GM21447 (cell line): ENCODE results near the gene UBE2U.
"Not testable (repeated sequence)": the region's sequence is repeated elsewhere in the genome, so short reads cannot be mapped to it uniquely, and the experiment has no call there.

Source experiments
- ATAC-seq: cut with Tn5 transposase; IDR thresholded peaks from one replicate; pipeline ENCODE4 v1.9.1; 2021; ENCODE audit not compliant: unreplicated experiment

The UBE2U gene

DNA sequence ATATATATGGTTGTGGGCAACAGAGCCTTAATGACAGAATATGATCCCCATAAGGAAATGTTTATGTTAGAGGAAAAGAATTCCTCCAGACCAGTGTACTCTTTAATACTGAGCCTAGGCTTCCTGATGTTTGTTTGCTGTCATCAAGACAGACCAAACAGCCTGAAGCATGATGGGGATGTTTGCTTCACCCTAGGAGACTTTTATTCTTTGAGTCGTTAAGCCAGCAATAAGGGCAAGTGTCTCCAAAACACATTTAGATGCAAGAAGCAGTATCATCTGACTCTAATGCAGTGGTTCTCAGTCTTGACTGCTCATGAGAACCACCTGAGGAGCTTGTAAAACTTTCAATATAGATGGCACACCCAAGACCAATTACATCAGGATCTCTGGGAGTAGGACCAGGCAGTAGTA lies 33.1 kb downstream of the UBE2U start:
- ATAC-seq: no peak

DNA sequence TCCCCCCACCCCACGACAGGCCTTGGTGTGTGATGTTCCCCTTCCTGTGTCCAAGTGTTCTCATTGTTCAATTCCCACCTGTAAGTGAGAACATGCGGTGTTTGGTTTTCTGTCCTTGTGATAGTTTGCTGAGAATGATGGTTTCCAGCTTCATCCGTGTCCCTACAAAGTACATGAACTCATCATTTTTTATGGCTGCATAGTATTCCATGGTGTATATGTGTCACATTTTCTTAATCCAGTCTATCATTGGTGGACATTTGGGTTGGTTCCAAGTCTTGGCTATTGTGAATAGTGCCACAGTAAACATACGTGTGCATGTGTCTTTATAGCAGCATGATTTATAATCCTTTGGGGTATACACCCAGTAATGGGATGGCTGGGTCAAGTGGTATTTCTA lies 36.1 kb downstream of the UBE2U start:
- not testable (repeated sequence) for ATAC-seq

DNA sequence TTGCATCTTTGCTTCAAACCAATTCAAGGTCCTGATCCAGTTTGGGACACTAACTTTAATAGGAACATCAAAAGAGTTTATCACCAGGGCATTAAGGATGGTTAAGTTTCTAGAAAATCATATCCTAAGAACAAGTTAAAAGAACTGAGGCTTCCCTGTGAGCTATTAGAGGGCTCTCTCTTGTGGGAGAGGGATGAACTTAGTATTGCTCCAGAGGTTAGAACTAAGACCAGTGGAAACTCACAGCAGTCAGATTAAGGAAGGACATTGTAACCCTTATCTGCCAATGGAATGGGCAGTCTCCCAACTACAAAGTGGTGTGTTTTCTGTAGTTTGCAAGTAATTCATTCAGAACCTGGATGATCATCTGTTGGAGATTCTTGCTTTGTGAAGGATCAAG lies 36.8 kb downstream of the UBE2U start:
- ATAC-seq: no peak

DNA sequence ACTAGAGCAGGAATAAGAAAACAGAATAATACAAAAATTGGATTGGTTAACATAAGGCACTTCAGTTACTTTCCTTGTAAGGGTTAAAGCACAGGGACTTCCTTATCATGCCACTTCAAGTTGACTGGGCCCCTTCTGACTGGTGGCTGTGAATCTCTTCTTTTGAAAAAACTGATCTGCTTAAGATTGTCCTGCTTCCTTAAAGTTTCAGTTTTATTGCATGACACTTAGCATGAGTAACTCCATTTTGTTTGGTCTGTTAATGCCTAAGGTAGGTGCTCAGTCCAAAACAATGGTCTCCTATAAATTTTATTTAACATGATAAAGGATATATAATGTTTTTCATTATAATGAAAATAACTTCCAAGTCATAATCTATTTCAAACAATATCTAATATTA lies 37.6 kb downstream of the UBE2U start:
- ATAC-seq: no peak

DNA sequence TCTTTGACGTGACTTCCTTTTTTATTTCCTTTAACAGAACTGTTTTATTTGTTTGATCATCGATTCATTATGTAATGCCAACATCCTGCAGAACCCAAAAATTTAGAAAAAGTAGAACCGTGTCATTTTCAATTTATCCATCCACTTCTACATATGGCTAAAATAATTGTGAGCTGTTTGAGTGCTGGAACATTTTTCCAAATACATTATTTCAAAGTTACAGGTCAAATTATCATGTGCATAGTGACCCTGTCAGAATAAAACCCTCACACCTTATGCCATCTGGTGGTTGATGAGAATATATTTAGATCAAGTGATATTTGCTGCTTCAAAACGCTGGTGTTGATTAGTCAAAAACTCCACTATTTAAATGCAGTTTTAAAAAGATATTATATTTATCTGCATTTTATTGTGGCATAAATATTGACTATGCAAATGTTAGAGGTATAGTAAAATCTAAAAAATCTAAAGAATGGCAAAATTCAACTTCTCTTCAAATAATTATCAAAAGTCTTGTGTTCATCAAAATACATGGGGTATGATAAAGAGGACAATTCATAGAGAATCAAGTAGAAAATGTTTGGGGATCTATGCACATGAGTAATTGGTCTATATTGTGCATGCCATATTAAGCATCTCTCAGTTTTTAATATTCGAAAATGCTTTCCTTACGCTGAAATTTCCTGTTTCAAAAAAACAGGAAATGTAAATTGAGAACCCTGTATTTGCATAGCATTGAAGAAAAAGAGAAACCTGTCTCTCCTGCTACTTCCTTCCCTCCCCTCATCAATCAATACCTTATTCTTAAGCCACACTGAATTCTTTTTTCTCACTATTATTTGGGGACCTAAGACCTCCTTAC lies 39.7 kb downstream of the UBE2U start:
- peak; percentile 59 for ATAC-seq

DNA sequence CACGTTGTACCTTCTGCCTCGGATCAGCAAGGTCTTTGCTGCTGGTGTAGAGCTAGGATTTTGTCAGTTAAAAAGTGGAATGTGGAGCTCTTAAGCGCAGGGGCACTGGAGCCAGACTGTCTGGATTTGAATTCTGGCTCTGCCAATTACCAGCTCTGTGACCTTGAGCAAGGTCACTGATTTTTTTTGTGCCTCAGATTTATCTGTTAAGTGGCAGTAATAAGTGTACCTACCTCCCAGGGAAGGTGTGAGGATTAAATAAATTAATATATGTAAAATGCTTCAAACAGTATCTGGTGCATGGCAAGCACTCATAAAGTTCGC lies 40.3 kb downstream of the UBE2U start:
- no peak for ATAC-seq

DNA sequence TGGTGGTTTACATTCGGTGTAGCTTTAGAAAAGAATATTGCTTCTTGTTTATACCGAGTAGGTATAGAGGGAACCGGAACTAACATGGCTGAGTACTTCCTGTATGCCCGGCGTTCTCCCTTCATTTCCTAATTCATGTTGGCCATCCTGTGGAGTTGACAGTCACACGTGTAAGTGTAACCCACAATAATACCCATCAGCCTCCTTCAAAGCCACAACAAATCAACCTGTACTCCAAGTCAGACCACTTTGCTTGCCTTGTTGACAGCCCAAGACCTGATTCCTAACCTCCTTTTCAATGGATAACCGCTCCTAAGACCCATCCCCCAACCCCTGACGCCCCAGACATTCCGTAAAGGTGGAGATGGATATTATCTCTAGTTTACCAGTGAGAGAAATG lies 42.1 kb downstream of the UBE2U start:
- ATAC-seq: no peak

DNA sequence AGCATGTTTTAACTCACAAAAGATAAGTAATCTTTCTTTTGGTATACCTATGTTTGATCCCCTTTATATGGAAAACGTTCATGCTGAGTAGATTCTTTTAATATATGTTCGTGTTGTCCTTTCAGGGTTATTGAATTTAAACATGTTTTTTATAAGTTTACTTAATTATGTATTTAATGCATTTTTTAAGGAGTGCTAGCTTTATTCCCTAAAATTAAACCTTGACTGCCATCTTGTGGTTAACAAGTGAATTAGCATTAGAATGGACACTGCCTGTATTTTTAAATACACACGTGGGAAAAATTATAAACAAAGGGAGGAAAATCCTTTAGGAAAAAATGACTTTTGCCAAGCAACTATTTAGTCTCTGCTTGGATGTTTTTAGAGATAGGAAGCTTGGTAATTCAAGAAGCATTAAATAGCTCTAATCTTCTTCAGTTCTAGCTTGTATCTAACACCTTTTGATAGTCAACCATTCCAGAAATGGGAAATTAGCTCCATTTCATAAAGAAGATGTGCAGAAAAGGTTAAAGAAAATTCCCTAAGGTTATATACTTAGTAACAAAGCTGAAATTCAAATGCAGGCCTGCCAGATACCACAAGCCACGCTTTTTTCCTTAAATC lies 43.0 kb downstream of the UBE2U start:
- no peak for ATAC-seq

DNA sequence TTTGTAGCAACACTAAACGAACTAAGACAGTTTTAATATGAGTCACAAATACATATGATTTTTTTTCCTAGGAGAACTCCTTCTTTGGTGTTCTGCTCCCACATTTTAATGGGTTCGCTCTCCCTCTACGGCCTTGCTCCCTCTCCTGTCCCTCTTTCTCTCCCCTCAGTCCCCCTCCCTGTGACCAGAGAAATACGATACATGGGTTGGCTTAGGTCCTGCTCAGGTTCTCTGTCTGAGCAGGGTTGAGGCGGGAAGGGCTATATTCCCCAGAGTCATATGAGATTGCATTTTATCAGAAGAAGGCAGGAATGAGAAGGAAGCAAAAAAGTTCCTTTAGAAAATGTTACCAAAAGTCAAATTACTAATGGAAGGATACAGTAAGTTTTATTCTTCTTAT lies 44.6 kb downstream of the UBE2U start:
- ATAC-seq: no peak

DNA sequence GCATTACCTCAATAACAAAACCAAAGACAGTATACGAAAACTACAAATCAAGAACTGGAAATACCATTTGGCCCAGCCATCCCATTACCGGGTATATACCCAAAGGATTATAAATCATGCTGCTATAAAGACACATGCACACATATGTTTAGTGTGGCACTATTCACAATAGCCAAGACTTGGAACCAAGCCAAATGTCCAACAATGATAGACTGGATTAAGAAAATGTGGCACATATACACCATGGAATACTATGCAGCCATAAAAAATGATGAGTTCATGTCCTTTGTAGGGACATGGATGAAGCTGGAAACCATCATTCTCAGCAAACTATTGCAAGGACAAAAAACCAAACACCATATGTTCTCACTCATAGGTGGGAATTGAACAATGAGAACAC lies 47.0 kb downstream of the UBE2U start:
- not testable (repeated sequence) for ATAC-seq

DNA sequence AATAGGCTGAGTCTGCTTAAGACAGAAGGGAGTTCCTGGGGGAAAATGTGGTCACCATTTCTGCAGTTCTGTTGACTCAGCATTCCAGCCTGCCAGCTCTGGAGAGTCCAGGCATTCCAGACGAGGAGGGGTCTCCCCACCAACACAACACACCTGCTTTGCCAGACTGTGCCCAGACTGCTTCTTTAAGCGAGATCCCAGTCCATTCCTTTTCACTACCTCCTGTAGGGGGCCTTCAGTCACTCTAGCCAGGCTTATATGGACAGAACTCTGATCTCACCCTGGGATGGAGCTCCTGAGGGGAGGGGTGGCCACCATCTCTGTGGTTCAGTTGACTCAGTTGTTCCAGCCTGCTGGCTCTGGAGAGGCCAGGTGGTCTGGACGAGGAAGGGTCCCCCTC lies 48.5 kb downstream of the UBE2U start:
- no peak for ATAC-seq

DNA sequence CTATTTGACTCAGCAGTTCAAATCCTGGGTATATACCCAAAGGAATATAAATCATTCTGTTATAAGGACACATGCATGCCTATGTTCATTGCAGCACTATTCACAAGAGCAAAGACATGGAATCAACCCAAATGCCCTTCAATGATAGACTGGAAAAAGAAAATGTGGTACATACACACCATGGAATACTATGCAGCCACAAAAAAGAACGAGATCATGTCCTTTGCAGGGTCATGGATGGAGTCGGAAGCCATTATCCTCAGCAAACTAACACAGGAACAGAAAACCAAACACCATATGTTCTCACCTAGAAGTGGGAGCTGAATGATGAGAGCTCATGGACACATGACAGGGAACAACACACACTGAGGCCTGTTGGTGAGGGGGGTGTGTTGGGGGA lies 53.8 kb downstream of the UBE2U start:
- not testable (repeated sequence) for ATAC-seq

DNA sequence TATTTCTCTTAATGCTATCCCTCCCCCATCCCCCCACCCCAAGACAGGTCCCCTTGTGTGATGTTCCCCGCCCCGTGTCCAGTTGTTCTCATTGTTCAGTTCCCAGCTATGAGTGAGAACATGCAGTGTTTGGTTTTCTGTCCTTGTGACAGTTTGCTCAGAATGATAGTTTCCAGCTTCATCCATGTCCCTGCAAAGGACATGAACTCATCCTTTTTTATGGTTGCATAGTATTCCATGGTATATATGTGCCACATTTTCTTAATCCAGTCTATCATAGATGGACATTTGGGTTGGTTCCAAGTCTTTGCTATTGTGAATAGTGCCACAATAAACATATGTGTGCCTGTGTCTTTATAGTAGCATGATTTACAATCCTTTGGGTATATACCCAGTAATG lies 55.0 kb downstream of the UBE2U start:
- not testable (repeated sequence) for ATAC-seq

DNA sequence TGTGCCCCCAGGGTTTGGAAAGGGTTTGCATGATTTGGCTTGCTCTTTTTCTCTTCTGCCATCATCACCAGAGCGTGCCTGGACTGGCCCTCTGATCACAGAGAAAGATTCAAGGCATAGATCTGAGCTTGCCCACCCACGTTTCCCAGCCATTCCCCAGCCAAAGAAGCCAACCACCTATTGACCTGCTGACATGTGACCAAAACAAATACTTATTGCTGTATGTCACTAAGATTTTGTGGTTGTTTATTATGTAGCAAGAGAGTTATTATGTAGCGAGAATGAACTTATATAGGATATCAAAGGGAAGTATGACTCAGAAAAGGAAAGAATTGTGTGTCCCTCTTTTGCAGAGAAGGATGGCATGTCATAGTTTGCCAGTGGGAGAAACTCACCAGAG lies 59.9 kb downstream of the UBE2U start:
- no peak for ATAC-seq

DNA sequence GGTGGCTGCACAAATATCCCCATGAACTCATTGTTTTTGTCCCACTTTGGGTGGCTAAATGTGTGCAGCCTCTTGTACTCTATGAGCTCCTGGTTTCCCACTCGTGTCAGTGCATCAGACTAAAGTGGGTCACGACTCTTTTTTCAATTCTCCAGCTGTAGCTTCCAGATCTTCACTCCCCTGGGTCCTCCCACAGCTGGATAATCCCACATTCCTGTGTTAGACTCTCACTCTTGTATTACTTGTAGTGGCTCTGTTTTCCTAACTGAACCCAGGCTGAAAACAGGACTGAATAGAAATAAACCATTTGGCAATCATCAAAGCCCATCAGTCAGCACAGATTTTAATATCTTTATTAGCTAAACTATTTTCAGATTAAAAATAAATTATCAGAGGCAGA lies 60.4 kb downstream of the UBE2U start:
- no peak for ATAC-seq

DNA sequence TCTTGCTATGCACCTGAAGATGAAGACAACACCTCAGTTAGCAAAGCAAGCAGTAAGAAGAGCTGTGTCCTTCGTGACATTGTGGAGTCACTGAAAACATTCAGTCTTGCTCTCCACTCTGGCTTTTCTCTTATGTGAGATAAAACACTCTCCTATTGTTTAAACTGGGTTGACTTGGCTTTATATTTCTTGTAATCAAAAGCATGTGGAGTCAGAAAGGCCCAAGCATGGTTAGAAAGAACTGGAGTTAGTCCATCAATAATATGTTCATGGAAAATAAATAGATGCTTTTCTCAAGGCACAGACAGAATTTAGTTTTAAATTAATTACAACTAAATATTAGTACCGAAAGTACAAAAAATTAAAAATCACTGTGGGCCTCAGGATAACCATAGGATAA lies 61.7 kb downstream of the UBE2U start:
- no peak for ATAC-seq

DNA sequence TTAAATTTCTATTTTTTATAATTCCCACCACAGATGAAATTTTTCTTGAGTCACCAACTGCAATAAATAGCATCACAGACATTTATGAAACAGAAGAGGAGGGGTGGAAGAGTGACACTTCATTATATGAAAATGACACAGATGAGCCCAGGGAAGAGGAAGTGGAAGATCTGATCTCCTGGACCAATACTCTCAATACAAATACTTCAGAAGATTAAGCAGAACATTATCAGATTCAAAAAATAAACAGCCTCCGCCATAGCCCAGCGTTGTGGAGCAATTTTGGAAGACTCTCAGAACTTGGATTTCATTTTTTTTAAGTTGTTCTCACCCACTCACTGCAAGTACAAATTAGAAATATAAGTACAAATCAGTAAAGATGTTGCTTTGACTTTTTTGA lies 63.6 kb downstream of the UBE2U start:
- ATAC-seq: no peak

DNA sequence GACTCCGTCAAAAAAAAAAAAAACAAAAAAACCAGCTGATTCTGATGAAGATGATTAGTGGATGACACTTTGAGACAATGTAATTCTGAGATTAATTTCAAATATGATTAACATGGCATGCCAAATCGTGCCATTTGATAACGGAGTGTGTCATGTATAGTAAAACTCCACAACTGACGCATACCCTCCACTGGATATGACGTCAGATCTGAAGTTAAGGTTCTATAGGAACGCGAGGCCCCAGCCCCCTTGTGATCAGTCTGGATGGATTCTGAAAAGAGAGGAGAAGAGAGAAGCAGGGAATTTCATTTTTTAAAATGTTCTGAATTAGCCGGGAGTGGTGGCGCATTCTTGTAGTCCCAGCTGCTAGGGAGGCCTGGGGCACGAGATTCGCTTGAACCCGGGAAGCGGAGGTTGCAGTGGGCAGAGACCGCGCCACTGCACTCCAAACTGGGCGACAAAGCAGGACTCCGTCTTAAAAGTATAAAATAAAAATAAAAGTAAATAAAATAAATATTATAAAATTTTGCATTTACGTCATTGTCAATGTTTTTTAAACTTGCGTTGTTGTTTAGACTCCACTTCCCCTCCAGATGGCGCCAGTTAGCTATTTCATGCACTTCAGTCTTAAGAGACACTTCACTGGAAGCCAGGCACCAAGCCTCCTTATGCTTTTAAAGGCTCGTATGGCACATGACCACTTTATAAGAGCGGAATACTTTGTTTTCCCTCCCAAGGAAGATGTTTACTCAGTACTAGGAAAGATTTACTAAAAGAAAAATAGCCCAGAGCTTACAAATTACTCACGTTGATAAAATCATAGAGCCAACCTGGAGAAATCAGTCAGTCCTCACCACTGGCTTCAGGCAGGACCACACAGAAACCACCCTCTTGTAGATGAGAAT lies 65.5 kb downstream of the UBE2U start:
- peak; percentile 61 for ATAC-seq

DNA sequence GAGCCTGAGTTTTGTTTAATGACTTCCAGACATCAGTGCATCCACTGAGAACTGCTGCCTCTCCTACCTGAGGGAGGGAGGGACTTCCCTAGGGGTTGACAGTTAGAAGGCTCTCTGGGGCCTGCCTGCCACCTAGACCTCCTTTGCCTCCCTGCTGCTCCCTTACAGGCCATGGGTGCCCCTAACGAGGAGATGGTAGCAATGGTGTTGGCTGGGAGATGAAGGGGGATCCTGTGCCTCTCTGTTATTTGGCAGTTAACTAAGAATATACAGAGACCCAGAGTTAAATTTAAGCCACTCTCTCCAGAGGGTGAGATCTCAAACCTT lies 66.1 kb downstream of the UBE2U start:
- ATAC-seq: no peak

DNA sequence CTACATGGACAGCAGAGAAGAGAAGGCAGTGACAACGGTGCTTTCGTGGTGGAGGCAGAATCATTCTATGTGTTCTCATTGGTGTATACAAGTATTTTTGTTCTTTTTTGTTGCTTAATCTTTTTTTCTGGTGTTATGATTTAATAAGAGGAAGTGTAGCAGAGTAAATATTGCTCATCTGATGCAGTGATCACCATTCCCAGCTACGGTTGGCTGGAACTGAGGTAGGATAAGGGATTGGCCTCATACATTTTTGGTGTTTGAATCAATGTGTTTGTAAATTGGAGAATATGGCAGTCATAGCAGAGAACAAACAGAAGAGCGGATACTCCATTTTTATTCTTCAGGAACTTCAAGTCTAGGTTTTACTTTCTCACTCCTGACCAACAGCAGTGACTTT lies 76.6 kb downstream of the UBE2U start:
- ATAC-seq: no peak

DNA sequence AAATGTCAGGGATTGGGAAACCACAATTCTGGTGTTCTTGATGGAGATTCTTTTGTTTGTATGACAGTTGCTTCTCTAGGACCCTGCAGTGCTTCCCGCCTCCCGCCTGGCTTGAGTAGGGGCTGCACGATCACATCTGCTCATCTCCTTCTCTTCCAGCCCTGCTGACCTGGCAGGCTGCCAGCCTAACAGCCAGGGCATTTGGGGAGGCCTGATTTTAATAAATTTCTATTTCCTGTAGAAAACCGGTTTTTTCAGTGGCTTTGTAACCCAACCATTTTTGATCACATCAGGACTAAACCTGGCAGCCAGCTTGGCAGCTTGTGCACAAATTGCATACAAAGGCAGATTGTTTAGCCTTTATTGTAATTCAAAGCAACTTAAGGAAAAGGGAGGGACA lies 78.9 kb downstream of the UBE2U start:
- no peak for ATAC-seq

DNA sequence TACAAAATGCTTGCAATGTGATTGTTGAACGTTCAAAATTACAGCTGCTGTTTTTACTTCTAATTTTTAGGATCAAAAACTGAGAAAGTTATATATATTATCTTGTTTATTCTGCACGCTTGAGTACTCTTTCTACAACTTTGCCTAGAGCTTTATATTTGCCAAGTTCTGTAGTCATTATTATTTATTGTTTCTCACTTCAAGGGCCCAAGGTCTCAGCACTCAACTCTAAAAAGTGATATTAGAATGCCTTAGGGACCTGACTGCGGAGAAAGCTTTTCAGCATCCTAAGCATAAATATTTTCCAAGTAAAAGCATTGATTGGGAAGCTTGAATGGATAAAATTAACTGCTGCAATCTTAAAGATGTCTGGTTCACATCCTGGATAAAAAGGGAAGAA lies 83.6 kb downstream of the UBE2U start:
- no peak for ATAC-seq
